Thoracic aorta (tissue), 2 donors: Measurements from ENCODE around the gene ALX1. TPM values are rescaled to one million over a fixed set of nuclear protein-coding genes. Genes with fewer than 3 reads are reported as not detected.

ENCODE experiments used
- ATAC-seq: fragments of 150-250 bp; one replicate; pipeline ENCODE4 v1.8.0; 2017; ENCODE audit warnings: low read depth; ENCODE audit not compliant: insufficient number of reproducible peaks, low FRiP score
- DNase-seq: peaks from one replicate; pipeline ENCODE4 v3.0.0-alpha.2; 2020; ENCODE audit warnings: low spot score
- H3K27ac ChIP-seq, 2 donors: fragments of 200-600 bp; sonication (generic); 1 replicate in 1 of 2; 2 replicates in 1 of 2; pipeline ENCODE4 v1.5.1; 2016; ENCODE audit warnings: mild to moderate bottlenecking in 2 of 2, moderate library complexity in 2 of 2
- H3K27me3 ChIP-seq: fragments of 200-600 bp; sonication (generic); replicated peaks from 2 replicates; pipeline ENCODE4 v1.6.0; 2016; ENCODE audit warnings: mild to moderate bottlenecking; ENCODE audit not compliant: insufficient read depth
- H3K36me3 ChIP-seq: fragments of 200-600 bp; sonication (generic); one replicate; pipeline ENCODE4 v1.5.1; 2016
- H3K4me1 ChIP-seq, 2 donors: fragments of 200-600 bp; sonication (generic); 1 replicate in 1 of 2; 2 replicates in 1 of 2; pipeline versions ENCODE4 v1.5.1 to v1.6.0; 2016; ENCODE audit warnings: low read depth in 2 of 2, mild to moderate bottlenecking in 1 of 2; ENCODE audit not compliant: control insufficient read depth in 1 of 2
- H3K4me3 ChIP-seq: fragments of 200-600 bp; sonication (generic); 2 replicates; pipeline ENCODE4 v1.5.1; 2016; ENCODE audit warnings: mild to moderate bottlenecking
- H3K9me3 ChIP-seq: fragments of 200-600 bp; sonication (generic); 2 replicates; pipeline ENCODE4 v1.5.1; 2016
- total RNA-seq, 2 donors: library from RNA; depleted of rRNA; stranded (reverse); fragments of >200 nt; gene quantifications; one replicate each; pipeline versions ENCODE4 v1.1.0 to v1.2.3, GENCODE V29; 2016
- TF ChIP-seq, protein P1 (sequence below): fragments of 200-600 bp; sonication (generic); IDR thresholded peaks from one replicate; pipeline ENCODE4 v1.5.1; 2019; ENCODE audit warnings: antibody characterized with exemption

ALX1 gene
- total RNA-seq = not detected

DNA sequence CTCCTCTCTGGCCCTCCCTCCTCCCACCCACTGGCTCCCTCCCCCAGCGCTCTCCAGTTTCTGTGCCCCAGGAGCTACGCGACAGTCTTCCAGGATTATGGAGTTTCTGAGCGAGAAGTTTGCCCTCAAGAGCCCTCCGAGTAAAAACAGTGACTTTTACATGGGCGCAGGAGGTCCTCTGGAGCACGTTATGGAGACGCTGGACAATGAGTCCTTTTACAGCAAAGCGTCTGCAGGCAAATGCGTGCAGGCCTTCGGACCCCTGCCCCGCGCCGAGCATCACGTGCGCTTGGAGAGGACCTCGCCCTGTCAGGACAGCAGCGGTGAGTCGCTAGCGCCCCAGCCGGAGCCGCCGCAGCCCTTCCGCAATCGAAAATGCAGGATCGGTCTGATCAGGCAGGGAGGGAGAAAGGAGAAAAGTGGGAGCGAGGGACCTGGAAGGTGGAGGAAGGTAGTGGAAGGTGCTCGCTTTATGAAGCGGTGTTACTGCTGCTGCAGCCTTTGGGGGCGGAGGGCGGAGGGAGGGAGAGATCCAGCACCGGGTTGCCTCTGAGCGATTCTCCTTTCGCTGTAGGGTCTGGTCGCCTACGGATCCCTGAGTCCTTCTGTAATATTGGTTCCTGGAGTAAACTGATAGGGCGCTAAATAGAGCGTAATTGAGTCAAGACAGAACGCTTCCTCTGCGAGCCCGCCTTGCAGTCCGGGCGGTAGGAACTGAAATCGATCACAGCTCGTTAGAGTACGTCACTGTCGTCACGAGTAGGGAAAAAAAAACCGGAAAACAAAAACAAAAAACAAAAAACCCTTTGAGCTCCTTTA lies at the start of gene ALX1:
ALX1 (plus strand) TSS at position 56 of the 819 bp plus-strand sequence; CDS start at position 98, 42 bp downstream.
- TF ChIP-seq, protein P1, sequence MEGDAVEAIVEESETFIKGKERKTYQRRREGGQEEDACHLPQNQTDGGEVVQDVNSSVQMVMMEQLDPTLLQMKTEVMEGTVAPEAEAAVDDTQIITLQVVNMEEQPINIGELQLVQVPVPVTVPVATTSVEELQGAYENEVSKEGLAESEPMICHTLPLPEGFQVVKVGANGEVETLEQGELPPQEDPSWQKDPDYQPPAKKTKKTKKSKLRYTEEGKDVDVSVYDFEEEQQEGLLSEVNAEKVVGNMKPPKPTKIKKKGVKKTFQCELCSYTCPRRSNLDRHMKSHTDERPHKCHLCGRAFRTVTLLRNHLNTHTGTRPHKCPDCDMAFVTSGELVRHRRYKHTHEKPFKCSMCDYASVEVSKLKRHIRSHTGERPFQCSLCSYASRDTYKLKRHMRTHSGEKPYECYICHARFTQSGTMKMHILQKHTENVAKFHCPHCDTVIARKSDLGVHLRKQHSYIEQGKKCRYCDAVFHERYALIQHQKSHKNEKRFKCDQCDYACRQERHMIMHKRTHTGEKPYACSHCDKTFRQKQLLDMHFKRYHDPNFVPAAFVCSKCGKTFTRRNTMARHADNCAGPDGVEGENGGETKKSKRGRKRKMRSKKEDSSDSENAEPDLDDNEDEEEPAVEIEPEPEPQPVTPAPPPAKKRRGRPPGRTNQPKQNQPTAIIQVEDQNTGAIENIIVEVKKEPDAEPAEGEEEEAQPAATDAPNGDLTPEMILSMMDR = no peak
- H3K27me3 ChIP-seq = peaks cover 25% of the 10 kb centered on the region
- peak within 1 kb of the TSS; percentile 64 for H3K4me3 ChIP-seq
- peaks cover 6 to 9% of the 10 kb centered on the region in 2 donors for H3K4me1 ChIP-seq
- ATAC-seq (no peak), DNase-seq (no peak)
- no peaks in the 10 kb centered on the region for H3K9me3 ChIP-seq
- no peak within 1 kb of the TSS for H3K27ac ChIP-seq
- H3K36me3 ChIP-seq = no peaks in the 10 kb centered on the region

DNA sequence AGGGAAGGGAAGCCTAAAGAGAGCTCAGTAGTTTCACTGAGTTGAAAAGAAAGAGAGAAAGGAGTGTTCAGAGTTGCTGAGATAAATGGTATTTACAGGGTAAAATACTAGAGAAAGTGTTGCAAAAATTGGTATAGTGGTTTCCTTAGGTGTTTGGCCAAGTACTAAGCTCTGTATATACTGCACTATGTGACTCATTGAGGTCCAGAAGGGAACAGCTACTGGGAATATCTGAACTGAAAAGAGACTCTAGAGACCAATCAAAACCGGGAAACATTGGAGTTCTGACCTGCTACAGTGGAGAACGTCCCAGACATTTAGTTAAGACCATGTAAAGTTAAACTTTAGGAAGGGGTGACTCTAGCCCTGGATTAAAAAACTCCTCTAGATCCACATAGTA lies 42.7 kb upstream of the ALX1 start:
- H3K27me3 ChIP-seq = no peaks in the 10 kb centered on the region
- H3K36me3 ChIP-seq = no peaks in the 10 kb centered on the region
- no peaks in the 10 kb centered on the region for H3K9me3 ChIP-seq
- no peak overlapping the region for H3K4me3 ChIP-seq
- H3K27ac ChIP-seq = no peak overlapping the region
- ATAC-seq (no peak), DNase-seq (no peak)
- H3K4me1 ChIP-seq = no peaks in the 10 kb centered on the region
- TF ChIP-seq, protein P1 = no peak

DNA sequence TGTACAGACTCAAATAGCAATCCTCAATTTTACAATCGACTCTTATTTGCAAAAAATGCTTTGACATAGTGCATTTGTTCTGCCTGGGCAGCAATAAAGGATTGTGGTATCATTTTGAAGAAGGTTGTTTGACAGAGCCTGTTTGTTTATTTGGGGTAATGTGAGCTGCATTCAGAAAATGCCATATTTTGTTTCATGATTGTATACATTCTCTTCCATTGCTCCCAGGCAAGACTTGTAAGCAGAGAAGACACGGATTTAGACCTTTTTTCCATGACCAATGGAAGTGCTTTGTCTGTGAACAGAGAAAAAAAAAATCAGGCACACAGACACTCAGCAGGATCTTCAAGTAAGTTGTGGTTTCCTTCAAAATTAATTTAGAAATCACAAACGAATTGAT lies 35.5 kb upstream of the ALX1 start:
- H3K27me3 ChIP-seq = no peaks in the 10 kb centered on the region
- H3K4me3 ChIP-seq = no peak overlapping the region
- no peak overlapping the region for H3K27ac ChIP-seq
- H3K36me3 ChIP-seq = no peaks in the 10 kb centered on the region
- H3K9me3 ChIP-seq = no peaks in the 10 kb centered on the region
- TF ChIP-seq, protein P1 = no peak
- no peak for DNase-seq
- no peaks in the 10 kb centered on the region for H3K4me1 ChIP-seq
- no peak for ATAC-seq

DNA sequence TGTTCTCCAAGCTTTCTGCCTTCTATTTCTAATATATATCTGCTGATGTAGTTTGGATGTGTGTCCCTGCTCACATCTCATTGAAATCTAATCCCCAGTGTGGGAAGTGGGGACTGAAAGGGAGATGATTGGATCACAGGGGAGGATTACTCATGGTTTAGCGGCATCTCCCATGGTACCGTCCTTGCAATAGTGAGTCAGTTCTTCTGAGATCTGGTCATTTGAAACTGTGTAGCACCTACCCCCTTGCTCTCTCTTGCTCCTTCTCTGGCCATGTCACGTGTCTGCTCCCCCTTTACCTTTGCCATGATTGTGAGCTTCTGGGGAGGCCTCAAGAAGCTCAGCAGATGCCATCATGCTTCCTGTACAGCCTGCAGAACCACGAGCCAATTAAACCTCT lies 26.2 kb upstream of the ALX1 start:
- no peaks in the 10 kb centered on the region for H3K9me3 ChIP-seq
- no peak for ATAC-seq

DNA sequence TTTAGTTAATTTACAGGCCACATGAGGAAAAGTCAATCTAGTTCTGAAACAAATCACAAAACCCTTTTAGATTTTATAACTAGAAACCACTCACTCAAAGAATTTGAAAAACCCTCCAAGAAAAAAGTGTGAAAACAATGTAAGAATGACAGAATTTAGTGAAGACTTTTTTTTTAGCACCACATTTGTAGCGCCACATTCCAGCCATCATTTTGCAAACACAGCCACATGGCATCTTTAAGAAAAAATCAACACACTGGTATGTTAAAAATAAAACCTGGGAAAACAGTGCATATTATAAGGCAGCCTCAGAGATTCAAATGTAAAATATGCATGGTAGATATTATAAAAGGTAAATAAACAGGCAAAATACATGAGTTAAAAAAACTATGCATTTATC lies 22.3 kb upstream of the ALX1 start:
- no peak for DNase-seq
- Histone ChIP-seq H3K4me3 (no peak overlapping the region), H3K4me1 (no peaks in the 10 kb centered on the region), H3K9me3 (no peaks in the 10 kb centered on the region), H3K27ac (no peak overlapping the region), H3K36me3 (no peaks in the 10 kb centered on the region), H3K27me3 (no peaks in the 10 kb centered on the region)
- no peak for ATAC-seq
- TF ChIP-seq, protein P1 = no peak

More for the DNA sequence above, 26.2 kb upstream of the ALX1 start:
- no peak overlapping the region for H3K4me3 ChIP-seq
- H3K27me3 ChIP-seq = no peaks in the 10 kb centered on the region
- TF ChIP-seq, protein P1 = no peak
- no peaks in the 10 kb centered on the region for H3K4me1 ChIP-seq
- H3K36me3 ChIP-seq = no peaks in the 10 kb centered on the region
- H3K27ac ChIP-seq = no peak overlapping the region
- no peak for DNase-seq
